HG03159 (cell line): ENCODE results near the gene DPH5.
A peak's percentile ranks its signal among the peaks of the same experiment; 100 is the strongest.
"Not testable (repeated sequence)": the region's sequence is repeated elsewhere in the genome, so short reads cannot be mapped to it uniquely, and the experiment has no call there.

Experiments
- ATAC-seq: cut with Tn5 transposase; IDR thresholded peaks from one replicate; pipeline ENCODE4 v1.9.1; 2021; ENCODE audit warnings: mild to moderate bottlenecking, moderate library complexity; ENCODE audit not compliant: unreplicated experiment

Gene DPH5

DNA sequence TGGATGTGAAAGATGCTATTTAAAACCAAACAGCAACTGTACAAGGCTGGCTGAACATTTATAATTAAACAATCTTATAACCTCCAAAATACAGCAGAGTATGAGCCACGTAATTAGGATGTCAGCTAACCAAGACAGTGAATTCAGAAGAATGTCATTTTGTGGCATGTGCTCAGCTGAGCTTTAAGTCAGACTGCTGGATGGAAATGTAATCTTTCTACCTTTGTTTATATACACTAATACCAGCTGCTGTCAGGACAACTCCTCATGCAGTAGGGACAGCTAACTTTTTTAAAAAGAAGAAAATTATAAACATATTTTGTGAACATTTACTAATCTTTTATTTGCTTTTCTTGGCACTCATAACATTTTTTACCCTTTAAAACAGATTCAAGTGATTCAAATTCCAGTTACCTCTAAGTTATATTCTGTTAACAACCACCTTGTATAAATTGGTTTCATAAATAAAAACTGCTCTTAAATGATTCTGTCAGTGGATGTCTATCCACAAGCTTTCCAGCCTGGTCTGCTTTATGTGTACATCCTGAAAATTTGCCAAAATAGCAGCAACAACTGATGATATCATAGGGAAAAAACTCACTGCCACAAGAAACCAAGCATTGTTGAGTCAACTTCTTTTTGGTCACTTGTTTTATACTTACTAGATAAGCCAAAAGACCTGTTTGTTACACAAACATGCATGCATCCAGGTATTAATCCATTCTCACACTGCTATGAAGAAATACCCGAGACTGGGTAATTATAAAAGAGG lies 36.1 kb downstream of the DPH5 start:
- no peak for ATAC-seq

DNA sequence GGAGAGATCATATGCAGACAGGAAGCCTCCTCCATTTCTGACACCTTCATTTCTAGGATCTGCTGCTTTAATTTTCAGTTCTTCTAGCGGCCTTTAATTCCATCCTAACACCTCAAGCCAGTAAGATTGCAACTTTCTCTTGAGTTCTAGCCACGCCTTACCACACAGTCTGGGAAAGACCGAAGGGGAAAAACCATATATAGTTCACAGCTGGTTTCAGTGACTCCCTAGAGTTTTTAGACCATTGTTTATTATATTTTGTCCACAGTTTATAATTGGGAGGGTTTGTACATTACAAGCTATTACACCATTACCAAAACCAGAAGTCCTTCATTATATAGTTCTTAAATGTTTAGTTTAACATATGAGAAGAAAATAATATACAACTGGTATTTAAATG lies 37.5 kb downstream of the DPH5 start:
- no peak for ATAC-seq

DNA sequence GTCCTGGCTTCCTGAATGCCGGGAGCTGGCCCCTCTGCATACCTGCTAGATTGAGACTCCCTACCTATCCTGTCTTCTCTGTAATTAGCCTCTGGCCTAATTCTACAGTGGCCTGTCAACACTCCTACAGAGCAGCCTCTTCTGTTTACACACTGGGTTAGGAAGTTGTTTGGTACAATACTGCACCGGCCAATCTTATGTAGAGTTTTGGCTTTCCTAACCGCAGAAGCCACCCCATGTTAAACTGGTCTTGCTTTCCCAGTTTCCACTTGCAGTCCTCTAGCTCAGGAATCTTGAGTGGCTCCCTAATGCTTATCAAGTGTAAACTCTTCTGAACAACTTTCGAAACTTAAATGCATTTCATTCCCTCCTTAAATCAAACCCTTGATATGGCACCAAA lies 42.8 kb downstream of the DPH5 start:
- ATAC-seq = no peak

DNA sequence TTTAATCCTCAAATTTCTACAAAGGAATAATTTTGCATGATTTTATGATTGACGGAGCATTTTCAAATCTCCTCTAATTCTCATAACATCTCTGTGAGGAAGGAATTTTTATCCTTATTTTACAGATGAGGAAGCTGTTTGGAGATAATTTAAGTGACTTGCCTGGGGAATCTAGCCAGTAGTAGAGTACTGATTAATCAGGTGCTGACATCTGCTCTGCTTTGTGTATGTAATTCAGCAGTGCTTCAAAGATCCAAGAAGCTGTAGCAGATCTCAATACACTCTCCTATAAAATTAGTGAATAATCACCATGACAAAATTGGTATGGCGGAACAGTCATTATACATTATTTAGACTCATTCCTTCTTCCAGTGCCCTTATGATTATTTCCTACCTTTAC lies 46.0 kb downstream of the DPH5 start:
- ATAC-seq = no peak

DNA sequence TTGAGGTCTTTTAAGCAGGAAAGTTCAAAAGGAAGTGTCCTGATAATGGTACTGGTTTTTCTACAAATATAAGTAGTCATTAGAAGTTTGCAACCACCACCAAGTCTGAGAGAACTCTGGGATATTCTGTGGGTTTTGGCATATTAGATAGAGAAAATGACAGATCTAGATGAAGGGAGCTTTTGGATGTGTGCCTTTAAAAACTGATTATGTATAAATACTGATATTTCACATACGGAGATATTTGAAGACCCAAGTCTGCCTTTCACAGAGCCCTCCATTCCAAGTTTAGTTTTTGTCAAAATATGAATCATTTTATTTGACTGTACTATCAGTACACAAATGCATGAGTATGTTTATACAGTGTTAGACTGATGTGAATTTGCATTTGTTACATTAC lies 48.6 kb downstream of the DPH5 start:
- no peak for ATAC-seq

DNA sequence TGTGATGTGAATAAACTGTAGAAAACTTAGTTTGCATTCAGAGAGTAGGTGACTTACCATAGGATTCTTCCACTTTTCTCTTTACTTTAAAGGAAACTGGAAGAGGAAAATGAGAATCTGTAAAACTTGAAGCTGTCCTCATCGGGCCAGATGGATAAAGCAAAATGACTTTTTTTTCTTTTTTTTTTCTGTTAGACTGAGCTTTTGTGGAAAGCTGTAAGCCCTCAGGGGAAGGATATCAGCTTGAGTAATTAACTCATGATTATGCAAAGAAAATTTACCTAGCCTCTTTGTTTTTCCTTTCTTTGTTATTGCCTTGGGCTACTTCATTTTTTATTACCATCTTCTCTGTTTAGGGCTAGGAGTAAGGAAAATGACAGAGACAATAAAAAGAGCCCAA lies 53.4 kb downstream of the DPH5 start:
- no peak for ATAC-seq

DNA sequence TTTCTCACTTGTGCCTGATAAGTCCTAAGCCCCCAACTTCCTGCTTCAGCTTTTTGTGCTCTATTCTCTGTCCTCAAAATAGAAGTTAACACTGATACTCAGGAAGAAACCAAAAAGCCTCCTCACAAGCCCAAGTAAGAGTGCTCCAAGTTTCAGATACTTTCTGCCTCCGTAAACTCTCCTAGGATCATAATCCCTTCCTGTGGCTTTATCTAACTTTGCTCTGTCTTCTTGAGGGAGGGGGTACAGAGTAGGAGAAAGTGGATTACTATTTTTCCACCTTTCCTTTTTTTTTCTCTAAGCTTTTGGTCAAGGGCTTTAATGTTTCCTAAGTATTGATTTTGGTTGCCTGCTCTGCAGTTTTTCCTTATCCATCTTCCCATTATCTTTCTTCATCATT lies 54.6 kb downstream of the DPH5 start:
- ATAC-seq = no peak

DNA sequence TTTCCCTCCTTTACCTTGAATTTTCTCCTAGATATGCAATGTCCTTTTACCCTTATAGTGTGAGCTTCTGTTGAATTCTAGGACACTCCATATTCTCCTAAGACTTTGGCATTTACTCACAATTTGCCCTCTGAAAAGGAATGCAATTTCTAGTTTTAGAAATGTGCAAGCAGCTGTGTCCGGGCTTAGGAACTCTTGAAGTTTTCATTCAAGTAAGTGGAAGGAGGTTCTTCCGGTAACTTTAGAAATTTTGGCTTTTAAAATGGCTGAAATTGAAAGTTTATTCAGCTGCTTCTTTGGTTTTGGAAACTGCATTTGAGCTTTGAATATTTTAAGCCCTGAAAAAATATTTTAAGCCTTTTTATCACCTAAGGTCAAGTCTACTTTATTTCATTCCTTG lies 56.3 kb downstream of the DPH5 start:
- ATAC-seq = no peak

DNA sequence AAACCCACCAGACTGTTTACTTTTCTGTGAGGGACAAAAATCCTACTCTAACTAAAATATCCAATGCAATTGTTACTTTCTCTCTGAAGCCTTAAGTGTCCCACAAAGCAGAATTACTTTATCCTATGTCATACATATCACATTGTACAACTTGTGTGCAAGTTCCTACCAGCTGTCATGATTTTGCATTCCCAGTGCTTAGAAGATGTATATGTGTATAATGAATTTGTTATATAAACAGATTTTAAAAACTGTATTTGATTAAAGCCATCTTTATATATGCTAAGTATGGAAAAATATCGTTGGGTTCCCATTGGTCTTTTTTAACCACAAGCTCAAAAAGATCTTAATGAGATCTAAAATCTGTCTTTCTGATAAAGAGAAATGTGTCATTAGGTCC lies 57.0 kb downstream of the DPH5 start:
- ATAC-seq = no peak

DNA sequence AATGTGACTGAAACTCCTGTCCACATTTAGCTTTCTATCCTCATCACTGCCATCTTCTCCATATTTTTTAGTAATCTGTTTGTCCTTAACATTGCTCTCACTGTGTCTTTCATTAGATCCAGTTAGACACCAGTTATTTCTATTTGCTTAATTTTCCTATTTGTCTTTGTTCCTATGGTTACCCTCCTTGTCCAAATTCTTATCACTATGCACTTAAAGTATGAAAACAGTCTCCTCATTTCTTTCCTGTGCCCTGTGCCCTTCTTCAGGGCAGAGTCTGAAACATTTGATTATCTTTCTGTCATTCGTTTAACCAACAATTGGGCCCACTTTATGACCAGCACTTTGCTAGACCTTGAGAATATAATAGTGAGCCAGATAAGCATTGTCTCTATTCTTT lies 65.5 kb downstream of the DPH5 start:
- ATAC-seq = no peak

DNA sequence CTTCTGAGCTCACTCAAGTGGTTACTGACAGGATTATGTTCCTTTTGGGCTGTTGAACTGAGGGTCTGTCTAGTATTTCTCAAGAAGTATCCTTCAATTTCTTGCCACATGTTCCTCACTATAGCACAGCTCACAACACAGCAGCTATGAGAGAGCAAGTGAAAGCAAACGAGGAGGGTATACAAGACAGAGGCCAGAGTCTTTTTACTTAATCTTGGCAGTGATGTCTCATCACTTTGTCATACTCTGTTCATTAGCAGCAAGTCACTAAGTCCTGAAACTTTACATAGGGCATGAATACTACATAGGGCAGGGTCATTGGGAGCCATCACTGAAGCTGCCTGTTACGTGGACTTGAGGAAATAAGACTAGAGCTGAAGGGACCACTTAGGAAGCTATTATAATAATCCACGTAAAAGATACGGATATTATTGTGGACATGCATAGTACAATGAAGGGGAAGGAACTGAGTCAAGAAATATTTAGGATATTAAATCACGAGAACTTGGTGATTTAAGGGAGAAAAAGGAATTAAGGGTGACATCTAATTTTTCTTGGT lies 66.0 kb downstream of the DPH5 start:
- ATAC-seq = no peak

DNA sequence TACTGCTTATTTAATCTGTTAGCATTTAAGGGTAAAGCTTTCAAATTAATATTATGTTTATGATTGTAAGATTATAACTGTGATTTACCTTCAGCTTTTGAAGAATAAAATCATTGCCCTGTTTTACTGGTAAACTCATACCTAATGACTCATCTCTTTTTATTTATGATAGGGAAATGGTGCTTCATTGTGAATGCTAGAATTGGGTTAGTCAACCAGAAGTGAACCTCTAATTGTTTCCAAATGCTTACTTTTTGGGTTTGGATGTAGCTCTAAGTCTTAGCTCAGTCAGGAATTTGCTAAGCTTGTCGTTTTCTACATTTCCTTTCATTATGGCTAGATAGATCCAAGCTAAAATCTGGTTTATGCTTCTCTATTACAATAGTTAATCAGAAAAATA lies 70.3 kb downstream of the DPH5 start:
- no peak for ATAC-seq

DNA sequence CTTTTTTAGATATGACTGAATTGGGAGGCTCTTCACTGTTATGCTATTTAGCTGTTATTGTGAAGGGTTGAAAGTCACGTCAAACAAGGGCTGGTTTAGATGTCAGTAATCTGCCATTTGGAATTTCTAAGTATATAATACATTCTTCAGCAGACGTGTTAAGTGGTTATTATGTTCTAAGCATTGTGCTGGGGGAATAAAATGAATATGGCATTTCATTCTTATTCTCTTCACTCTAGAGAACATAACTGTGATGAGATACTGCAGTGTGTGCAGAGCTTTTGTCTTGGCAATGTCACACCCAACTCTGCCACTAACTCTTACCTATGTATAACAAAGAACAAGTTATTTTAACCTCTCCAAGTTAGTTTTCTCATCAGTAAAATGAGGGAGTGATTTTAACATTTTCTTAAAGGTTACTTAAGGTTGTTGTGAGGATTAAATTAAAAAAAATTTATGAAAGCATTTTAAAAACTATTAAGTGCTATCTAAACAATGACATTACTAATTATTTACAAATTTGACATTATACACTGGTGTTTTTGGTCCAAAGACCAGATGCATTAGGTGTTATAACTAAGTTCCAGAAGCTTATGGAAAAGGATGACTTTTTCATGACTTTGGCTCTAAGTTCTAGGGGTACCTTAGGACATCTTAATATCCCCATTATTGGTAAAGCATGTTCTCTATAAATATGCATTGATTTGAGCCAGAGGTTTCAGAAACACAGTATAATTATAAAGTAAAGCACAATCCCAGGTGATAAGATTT lies 71.4 kb downstream of the DPH5 start:
- ATAC-seq = no peak

DNA sequence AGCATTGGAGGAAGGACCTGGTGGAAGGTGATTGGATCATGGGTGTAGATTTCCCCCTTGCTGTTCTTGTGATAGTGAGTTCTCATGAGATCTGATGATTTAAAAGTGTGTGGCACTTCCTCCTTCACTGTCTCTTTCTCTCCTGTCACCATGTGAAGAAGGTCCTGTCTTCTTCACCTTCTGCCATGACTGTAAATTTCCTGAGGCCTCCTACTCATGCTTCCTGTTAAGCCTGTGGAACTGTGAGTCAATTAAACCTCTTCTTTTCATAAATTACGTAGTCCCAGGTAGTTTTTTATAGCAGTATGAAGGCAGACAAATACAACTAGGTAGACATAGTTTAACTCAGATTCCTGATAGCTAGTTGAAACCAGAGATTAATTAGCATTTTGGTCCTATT lies 72.6 kb downstream of the DPH5 start:
- ATAC-seq = not testable (repeated sequence)

DNA sequence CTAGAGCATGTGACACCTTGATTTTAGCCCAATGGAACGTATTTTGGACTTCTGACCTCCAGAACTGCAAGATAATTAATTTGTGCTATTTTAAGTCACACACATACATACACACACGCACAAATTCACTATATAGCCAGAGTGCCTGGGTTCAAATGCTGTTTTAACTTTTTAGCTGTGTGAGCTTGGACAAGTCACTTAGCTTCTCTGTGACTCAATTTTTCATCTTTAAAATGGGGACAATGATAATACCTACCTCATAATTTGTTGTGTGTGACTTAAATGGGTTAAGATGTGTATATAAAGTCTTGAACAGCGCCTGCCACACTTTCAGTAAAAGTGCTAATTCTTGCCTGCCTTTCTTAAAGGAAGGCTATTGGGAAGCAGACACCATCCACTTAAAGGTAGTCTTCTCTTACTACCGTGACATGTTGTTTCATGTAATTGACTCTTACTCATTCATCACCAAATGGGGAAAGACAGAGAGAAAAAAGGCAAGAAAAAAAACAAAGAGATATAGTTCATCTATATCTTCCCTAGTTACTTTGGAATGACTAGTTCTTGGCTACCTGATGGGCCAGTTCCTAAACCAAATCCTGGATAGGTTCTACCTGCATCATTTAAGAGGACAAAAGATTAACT lies 73.4 kb downstream of the DPH5 start:
- ATAC-seq = no peak

DNA sequence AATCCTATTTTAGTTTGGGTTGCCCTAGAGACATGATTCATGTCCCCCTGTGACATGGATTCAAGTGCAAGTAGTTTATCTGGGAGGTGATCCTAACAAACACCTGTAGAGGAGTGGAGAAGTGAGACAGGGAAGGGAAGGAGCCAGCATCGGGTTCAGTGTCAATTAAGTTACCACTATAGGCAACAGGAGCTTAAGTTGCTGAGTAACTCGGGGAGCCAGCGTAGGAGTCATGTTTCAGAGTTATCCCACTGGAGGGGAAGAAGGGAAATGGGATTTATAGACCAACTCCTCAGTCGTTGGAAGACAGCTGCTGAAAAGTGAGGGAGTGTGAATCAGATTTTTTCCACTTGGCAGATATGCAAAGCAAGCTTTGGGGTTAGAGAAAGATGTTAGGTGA lies 74.8 kb downstream of the DPH5 start:
- no peak for ATAC-seq

DNA sequence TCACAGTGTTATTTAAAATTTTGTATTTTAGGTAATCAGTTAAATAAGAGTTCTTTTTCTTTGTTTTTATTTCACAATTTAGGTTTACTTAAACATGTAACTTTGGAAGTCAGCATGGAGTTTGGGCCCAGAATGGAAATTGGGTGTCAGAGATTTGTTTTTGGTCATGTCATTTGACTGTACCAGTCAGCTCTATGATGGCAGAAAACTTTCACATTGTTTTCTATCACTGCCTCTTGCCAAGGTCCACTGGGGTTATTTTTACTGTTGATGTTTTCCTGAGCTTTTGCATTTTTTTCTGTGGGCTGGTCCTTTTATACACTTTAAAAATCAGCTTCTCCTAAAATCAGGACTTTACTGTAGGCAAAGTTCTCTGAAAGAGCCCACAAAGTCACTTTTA lies 75.2 kb downstream of the DPH5 start:
- no peak for ATAC-seq

DNA sequence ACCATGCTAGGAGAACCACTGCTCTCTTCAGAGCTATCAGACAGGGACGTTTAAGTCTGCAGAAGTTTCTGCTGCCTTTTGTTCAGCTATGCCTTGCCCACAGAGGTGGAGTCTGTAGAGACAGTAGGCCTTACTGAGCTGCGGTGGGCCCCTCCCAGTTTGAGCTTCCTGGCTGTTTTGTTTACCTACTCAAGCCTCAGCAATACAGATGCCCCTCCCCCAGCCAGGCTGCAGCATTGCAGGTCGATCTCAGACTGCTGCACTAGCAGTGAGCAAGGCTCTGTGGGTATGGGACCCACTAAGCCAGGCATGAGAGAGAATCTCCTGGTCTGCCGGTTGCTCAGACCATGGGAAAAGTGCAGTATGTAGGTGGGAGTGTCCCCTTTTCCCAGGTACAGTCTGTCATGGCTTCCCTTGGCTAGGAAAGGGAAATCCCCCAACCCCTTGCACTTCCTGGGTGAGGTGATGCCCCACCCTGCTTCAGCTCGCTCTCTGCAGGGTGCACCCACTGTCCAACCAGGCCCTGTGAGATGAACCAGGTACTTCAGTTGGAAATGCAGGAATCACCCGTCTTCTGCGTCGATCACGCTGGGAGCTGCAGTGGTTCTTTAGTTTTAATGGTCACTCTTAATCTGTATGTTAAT lies 75.9 kb downstream of the DPH5 start:
- peak; percentile 93 for ATAC-seq

DNA sequence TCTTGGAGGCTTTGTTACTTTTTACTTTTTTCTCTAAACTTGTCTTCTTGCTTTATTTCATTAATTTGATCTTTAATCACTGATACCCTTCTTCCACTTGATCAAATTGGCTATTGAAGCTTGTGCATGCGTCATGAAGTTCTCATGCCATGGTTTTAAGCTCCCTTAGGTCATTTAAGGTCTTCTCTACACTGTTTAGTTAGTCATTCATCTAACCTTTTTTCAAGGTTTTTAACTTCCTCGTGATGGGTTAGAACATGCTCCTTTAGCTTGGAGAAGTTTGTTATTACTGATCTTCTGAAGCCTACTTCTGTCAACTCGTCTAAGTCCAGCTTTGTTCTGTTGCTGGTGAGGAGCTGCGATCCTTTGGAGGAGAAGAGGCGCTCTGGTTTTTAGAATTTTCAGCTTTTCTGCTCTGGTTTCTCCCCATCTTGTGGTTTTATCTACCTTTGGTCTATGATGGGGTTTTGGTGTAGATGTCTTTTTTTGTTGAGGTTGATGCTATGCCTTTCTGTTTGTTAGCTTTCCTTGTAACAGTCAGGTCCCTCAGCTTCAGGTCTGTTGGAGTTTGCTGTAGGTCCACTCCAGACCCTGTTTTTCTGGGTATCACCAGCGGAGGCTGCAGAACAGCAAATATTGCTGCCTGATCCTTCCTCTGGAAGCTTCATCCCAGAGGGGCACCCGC lies 76.7 kb downstream of the DPH5 start:
- ATAC-seq = not testable (repeated sequence)

DNA sequence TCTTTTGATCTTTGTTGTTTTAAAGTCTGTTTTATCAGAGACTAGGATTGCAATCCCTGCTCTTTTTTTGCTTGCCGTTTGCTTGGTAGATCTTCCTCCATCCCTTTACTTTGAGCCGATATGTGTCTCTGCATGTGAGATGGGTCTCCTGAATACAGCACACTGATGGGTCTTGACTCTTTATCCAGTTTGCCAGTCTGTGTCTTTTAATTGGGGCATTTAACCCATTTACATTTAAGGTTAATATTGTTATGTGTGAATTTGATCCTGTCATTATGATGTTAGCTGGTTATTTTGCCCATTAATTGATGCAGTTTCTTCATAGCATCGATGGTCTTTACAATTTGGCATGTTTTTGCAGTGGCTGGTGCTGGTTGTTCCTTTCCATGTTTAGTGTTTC lies 77.8 kb downstream of the DPH5 start:
- ATAC-seq = not testable (repeated sequence)

DNA sequence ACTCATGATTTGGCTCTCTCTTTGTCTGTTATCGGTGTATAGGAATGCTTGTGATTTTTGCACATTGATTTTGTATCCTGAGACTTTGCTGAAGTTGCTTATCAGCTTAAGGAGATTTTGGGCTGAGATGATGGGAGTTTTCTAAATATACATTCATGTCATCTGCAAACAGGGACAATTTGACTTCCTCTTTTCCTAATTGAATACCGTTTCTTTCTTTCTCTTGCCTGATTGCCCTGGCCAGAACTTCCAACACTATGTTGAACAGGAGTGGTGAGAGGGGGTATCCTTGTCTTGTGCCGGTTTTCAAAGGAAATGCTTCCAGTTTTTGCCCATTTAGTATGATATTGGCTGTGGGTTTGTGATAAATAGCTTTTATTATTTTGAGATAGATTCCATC lies 79.5 kb downstream of the DPH5 start:
- ATAC-seq = not testable (repeated sequence)
